HG02798 (cell line): ENCODE data around the gene SLC22A3.

Experiments used
- ATAC-seq: cut with Tn5 transposase; IDR thresholded peaks from one replicate; pipeline ENCODE4 v1.9.1; 2021; ENCODE audit warnings: mild to moderate bottlenecking; ENCODE audit not compliant: unreplicated experiment, poor library complexity

The SLC22A3 gene

DNA sequence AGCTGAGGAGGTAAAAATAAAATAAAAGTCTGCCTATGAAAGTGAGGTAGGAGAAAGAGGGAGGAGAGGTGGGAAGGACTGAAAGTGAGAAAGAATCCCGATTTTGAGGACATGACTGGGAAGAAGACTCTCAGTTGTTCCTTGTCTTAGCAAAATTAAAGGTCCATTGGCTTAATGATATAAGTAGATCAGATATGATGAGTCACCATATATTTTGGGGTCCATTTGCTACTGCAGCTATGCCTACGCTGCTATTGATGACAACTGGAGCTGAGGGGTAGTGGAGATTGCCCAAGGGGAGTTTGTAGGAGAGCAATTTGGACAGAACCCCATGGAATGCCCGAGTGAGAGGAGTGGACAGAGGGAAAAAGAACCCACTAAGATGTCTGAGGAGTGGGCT is 15.1 kb upstream of the SLC22A3 start:
- ATAC-seq: no peak

DNA sequence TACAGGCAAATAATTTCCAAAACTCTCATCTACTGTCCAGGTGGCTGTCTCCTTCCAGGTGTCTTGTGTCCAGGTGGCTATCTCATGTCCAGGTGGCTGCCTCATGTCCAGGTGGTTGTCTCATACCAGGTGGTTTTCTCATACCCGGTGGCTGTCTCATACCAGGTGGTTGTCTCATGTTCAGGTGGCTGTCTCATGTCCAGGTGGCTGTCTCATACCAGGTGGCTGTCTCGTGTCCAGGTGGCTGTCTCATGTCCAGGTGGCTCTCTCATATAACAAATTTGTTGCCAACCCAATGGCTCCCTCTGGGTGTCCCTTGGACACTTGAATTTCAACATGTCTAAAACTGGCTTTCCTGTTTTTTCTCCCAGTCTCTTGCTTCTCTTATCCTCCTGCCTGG is 14.3 kb upstream of the SLC22A3 start:
- ATAC-seq: no peak

DNA sequence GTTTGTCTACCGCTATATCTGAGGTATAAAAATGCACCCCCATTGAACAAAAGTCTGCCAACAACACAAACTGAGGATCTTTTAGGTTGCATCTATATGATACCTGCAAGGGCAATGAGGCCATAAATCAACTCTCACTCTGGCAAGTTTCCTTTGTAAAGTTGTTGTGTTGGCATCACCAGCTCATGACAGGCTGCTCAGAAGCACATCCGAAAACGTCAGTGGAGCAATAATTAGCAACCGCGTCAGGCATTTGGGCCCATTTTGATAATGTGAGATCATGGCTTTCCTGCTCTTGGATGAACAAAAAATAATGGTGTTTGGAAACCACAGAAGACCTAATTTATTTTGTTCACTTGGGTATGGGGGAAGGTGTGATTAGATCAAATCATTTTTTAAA is 12.0 kb upstream of the SLC22A3 start:
- ATAC-seq: no peak

GRCh38 chr6:160337301-160337700 is 10.9 kb upstream of the SLC22A3 start:
- ATAC-seq: no peak

- ATAC-seq: no peak
Measured at GRCh38 chr6:160337991-160338390, 10.2 kb upstream of the SLC22A3 start.

- ATAC-seq: no peak
Measured at GRCh38 chr6:160343144-160343543, 5.0 kb upstream of the SLC22A3 start.

- no peak for ATAC-seq
Measured at GRCh38 chr6:160344271-160344670, 3.9 kb upstream of the SLC22A3 start.

DNA sequence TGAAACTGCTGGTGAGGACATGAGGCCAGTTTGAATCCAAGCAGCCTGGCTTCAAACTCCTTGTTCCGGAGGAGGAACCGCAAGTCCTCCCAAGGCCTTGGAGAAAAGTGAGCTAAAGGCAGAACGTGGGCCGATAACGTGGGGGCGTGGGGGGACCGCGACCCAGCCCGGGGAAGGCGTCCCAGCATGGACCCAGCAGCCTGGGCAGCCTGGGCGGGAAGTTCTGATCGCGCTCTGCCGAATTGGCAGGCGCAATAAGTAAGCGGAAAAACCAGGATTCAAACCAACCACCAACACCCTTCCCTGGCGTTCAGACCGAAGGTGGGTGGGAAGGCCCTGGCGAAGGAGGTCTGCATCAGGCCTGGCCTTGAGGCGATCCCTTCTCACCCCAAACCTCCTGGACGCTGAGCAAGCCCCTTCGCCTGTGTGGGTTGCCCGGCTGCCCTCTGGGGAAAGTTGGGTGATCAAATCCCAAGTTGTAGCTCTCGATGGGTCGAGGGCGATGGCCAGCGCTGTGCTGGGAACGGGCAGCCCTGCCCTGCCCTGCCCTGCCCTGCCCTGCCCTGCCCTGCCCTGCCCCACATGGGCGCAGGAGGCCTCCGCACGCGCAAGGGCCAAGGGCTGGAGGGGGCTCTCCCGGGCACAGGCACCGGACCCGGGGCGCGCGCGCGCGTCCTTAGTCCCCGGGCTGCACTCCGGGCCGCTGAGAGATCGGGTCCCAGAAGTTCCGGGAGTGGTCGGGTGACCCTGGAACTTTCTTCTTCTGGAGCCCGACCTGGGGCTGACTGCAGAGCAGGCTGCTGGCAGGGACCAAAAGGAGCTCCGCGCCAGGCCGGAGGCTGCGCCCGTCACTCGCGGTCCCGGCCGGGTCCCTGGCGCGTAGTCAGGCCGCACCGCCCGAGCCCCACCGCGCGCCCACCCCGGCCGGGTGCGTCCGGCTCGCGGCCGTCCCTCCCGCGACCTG is 637 bp upstream of the SLC22A3 start:
- ATAC-seq: no peak

DNA sequence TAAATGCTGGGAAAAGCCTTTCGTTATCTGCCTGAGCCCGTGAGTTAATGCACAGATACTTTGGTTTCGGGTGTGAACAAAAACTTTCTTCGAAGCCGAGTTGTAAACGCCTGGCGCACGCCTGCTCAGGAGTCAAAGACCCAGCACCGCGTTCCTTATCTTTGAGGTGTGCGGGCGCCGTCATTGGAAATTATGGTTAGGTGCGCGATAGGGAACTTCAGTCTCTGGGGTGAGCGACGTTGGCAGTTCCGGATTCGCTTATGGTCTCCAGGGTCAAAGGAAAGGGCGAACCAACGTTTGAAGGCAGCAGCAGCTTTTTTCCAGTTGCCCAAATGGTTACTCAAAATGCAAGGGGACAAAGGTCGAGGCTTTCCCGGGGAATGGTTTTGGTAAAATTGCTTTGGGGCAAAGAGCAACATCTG is 853 bp downstream of the SLC22A3 start:
- ATAC-seq: no peak

DNA sequence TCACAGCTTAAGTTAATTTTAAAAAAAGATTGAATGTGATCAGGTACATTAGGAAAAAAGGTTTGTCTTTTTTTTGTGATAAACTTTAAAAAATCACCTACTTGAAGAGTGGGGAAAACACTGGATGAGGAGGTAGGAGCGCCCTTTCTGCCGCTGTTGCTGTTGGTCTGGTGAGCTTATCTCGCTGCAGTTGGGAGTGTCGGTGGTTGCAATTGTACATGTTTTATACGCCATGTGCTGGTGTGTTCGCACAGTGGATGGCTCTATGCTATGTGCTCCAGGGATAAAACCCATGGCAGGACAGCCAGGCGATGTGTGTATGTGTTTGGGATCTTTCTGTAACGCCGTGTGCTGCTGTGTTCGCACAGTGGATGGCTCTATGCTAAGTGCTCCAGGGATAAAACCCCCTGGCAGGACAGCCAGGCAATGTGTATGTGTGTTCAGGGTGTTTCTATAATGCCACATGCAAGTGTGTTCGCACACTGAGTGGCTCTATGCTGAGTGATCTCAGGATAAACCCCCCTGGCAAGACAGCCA is 1.7 kb downstream of the SLC22A3 start:
- no peak for ATAC-seq

GRCh38 chr6:160353950-160354496 is 5.8 kb downstream of the SLC22A3 start:
- ATAC-seq: no peak

- no peak for ATAC-seq
Measured at GRCh38 chr6:160355001-160355400, 6.8 kb downstream of the SLC22A3 start.

DNA sequence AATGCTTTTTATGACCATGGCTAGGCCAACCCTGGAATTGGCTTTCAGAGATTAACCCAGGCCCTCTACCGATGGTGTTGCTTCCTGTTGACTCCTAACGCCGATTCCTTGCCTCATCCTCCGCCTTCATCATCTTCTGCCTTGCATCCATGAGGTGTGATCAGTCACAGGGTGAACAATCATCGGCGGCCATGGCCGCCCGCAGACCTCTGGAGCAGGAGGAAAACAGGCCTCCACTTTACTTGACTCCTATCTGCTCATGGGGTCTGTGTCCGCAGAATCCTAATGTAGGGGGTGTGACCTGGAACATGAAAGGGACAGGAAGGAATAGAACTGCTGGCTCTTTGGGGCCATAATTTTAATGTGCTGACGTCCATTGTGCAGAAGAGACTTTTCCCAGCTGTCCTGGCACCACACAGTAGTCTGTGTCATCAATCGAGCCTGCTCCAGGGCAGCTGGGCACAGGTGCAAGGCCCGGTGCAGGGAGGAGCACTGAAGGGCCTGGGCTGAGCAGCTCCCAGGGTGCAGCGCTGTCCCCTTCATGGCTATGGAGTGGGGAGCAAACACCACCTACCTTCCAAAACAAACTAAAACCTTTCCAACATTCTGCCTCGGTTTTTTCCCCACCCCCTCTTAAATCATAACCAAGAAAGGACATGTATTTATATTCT is 8.0 kb downstream of the SLC22A3 start:
- no peak for ATAC-seq

DNA sequence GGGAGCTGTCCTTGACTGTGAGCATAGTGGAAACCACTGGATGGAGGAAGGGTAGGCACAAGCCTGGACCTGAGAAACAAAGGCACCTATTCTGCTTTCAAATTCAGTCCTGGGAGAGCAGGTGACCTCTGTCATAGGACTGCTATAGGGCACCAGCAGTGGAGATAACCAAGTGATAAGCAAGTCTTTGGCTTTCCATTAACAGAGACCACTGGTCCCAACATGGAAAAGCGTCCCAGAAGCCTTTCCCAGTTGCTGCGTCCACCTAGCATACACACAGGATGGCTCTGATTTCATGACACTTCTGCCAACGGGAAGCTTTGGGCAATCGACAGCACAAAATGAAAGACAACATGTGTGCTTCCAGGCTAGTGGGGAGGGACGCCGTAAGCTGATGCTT is 8.9 kb downstream of the SLC22A3 start:
- ATAC-seq: no peak

GRCh38 chr6:160358225-160359119 is 10.3 kb downstream of the SLC22A3 start:
- no peak for ATAC-seq

- no peak for ATAC-seq
Measured at GRCh38 chr6:160360955-160361354, 12.8 kb downstream of the SLC22A3 start.

- ATAC-seq: no peak
Measured at GRCh38 chr6:160362556-160362955, 14.4 kb downstream of the SLC22A3 start.

DNA sequence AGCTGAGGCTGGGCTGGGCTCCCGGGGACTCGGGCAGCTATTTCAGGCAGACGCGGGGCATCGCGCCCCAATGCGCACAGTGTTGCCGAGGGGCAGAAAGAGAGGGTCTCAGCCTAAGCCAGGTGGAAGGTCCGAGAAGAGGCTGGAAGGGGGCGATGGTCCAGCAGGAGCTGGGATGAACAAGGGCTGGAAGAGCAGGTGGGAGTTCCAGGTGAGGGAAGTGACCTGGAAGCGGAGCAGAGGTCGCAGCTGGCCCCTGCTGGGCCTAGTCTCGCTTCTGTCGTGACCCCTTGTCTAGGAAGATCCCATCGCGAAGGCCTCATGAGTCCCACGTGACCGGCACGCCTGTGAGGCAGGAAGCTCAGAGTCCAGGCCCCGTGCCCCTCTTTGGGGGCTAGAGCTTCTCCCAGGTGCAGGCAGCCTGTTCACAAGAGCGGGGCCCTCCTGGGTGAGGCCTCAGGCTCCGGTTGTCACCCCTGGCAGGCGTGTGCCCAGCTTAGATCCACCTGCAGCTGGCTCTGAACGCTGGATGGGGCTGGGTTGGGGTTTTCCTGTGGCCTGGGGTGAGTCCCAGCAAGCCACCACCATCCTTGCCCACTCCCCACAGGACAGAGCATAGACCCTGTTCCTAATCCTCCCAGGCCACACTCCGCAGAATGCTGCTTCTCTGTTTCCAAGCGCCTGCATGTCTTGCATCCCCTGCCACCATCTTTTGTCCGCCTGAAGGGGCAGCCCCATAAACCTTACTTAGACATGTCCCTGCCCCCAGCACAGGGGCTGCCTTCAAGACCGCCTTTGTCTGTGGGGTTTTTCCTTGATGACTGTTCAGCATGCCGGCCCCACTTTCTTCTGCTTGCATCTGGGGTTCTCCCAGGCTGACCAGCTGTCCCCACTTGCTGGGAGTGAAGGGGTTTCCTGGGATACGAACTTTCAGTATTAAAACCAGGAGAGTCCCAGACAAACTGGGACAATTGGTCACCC is 15.1 kb downstream of the SLC22A3 start:
- no peak for ATAC-seq

GRCh38 chr6:160365117-160365516 is 16.9 kb downstream of the SLC22A3 start:
- ATAC-seq: no peak
